Neutrophil (primary cell): ENCODE measurements around the gene NANOS3.

Experiments
- H3K27ac ChIP-seq: fragments of 200-600 bp; sonication (generic); 2 replicates; pipeline ENCODE4 v1.5.1; 2016; ENCODE audit warnings: mild to moderate bottlenecking, moderate library complexity
- H3K27me3 ChIP-seq: fragments of 200-600 bp; sonication (generic); 2 replicates; pipeline ENCODE4 v1.6.0; 2016; ENCODE audit warnings: mild to moderate bottlenecking
- H3K36me3 ChIP-seq: fragments of 200-600 bp; sonication (generic); 2 replicates; pipeline ENCODE4 v1.5.1; 2017
- H3K4me1 ChIP-seq, 2 experiments: fragments of 200-600 bp in 1 of 2; sonication (generic) in 1 of 2; 1 replicate in 1 of 2; 2 replicates in 1 of 2; pipeline versions ENCODE4 v1.5.1 to v1.6.1; 2013 to 2016; ENCODE audit warnings: low read depth in 1 of 2, low read length in 1 of 2, mild to moderate bottlenecking in 1 of 2, moderate library complexity in 1 of 2; ENCODE audit not compliant: control insufficient read depth in 1 of 2, insufficient read depth in 1 of 2
- H3K4me3 ChIP-seq, 2 experiments: fragments of 200-600 bp in 1 of 2; sonication (generic) in 1 of 2; 1 replicate in 1 of 2; 2 replicates in 1 of 2; pipeline ENCODE4 v1.5.1; 2013 to 2016; ENCODE audit warnings: low read depth in 1 of 2, low read length in 1 of 2, mild to moderate bottlenecking in 1 of 2, moderate library complexity in 1 of 2
- H3K9me3 ChIP-seq: fragments of 200-600 bp; sonication (generic); 2 replicates; pipeline ENCODE4 v1.5.1; 2016
- TF ChIP-seq, protein P1 (sequence below): fragments of 200-600 bp; sonication (generic); IDR thresholded peaks from 2 replicates; pipeline ENCODE4 v1.5.1; 2016; ENCODE audit warnings: antibody characterized with exemption

NANOS3 gene

DNA sequence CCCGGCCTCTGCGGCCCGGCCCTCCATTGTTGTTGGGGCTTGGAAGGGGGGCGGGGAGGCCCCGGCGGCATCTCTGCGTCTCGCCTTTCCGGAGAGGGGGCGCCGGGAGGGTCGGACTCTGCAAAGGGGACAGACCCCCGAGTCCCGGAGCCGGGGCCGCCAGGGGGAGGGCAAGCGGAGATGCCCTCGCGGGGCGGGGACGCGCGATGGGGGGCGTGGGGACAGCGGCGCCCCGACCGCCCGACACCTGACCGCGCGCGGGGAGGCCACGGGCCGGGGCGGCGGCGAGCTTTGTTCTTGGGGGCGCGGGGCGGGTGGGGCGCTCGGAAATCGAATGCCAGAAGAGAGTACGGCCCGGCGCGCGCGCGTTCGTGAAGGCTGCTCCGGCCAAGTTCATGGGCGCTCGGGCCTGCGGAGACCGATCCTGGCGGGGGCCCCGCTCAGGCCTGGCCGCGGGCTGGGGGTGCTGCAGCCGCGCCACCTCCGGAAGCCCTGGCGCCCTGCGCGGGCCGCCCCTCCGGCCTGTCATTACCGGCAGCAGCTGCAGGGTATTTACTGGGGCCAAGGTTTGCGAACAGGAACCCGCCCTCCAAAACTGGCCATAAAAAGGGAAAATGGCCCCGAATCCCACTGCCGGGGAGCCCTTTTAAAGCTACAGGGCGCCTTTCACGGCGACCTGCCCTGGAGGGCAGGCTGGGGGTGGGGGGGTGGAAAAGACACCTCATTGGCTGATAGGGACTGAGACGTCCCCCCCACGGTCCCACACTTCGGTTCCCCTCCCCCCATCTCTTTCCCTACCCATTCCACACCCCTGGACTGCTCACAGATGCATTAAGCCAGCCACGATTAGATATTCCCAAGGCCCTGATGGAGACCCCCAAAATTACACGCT lies 11.1 kb upstream of the NANOS3 start:
- H3K27ac ChIP-seq: no peak overlapping the region
- no peaks in the 10 kb centered on the region for H3K36me3 ChIP-seq
- TF ChIP-seq, protein P1, sequence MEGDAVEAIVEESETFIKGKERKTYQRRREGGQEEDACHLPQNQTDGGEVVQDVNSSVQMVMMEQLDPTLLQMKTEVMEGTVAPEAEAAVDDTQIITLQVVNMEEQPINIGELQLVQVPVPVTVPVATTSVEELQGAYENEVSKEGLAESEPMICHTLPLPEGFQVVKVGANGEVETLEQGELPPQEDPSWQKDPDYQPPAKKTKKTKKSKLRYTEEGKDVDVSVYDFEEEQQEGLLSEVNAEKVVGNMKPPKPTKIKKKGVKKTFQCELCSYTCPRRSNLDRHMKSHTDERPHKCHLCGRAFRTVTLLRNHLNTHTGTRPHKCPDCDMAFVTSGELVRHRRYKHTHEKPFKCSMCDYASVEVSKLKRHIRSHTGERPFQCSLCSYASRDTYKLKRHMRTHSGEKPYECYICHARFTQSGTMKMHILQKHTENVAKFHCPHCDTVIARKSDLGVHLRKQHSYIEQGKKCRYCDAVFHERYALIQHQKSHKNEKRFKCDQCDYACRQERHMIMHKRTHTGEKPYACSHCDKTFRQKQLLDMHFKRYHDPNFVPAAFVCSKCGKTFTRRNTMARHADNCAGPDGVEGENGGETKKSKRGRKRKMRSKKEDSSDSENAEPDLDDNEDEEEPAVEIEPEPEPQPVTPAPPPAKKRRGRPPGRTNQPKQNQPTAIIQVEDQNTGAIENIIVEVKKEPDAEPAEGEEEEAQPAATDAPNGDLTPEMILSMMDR: no peak
- H3K4me3 ChIP-seq: peak overlapping the region in 1 of 2 experiments; percentile 44
- H3K27me3 ChIP-seq: peaks cover 57% of the 10 kb centered on the region
- H3K9me3 ChIP-seq: no peaks in the 10 kb centered on the region
- peaks cover 20 to 26% of the 10 kb centered on the region in 2 experiments for H3K4me1 ChIP-seq

DNA sequence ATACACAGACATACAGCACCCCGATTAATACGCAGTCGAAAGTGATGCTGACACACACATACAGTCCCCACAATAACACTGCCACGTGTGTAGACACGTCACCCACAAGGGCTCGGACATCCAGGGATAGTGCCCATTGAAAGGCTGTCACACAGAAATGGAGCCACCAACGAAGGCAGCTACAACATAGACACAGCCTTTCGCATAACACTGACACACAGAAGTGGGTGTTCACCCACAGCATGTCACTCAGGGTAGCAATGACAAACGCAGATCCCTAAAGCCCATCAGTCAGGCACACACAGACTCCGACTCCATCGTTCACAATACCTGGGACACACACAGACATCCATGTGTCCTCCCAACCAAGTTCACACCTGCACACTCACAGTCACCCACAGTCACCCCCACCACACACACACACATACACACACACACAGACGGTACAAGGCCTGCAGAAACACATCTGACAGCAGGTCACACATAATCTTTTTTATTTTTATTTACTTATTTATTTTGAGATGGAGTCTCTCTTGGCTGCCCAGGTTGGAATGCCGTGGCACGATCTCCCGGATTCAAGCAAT lies 10.4 kb upstream of the NANOS3 start:
- H3K36me3 ChIP-seq: no peaks in the 10 kb centered on the region
- H3K27ac ChIP-seq: no peak overlapping the region
- TF ChIP-seq, protein P1: no peak
- peaks cover 57% of the 10 kb centered on the region for H3K27me3 ChIP-seq
- H3K4me1 ChIP-seq: peaks cover 13 to 23% of the 10 kb centered on the region in 2 experiments
- H3K4me3 ChIP-seq: no peak overlapping the region
- H3K9me3 ChIP-seq: no peaks in the 10 kb centered on the region

DNA sequence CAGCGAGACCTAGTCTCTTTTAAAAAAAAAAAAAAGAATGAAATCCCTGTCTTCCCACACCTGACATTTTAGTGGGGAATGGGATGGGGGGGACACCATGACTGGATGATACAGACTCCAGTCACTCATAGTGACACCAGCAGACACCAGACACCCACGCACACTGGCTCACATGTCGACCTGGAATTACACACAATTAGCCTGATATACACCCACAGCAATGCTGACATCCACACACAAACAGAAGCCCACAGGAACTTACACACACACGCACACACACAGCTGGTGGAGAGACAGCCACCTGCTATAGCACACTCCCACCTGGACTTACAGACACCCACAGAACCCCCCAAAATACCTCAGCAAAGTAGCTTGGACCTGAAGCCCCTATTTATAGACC lies 8.3 kb upstream of the NANOS3 start:
- Histone ChIP-seq H3K4me3 (no peak overlapping the region), H3K4me1 (peaks cover 10 to 26% of the 10 kb centered on the region in 2 experiments), H3K27ac (no peak overlapping the region), H3K27me3 (peaks cover 64% of the 10 kb centered on the region), H3K36me3 (no peaks in the 10 kb centered on the region), H3K9me3 (no peaks in the 10 kb centered on the region)
- TF ChIP-seq, protein P1: no peak

DNA sequence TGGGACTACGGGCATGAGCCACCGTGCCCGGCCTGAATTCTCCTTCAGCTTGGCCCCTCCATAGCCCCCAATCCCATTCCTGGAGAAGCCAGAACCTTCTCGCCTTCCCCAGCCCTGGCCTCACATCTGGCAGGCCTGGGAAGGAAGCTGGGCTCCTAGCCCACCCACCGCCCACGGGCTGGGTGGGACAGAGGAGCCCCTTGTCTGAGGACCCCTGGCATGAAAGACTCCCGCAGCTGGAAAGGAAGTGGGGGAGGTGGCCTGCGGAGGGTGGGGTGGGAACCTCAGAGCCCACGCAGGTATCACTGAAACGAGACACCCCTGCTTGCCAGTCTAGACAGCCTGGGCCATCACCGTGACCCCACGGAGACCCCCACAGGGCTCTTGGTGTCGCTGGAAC lies 7.7 kb upstream of the NANOS3 start:
- Histone ChIP-seq H3K27me3 (peaks cover 64% of the 10 kb centered on the region), H3K27ac (no peak overlapping the region), H3K4me3 (no peak overlapping the region), H3K4me1 (peaks cover 10 to 26% of the 10 kb centered on the region in 2 experiments), H3K36me3 (no peaks in the 10 kb centered on the region), H3K9me3 (no peaks in the 10 kb centered on the region)
- TF ChIP-seq, protein P1: no peak

DNA sequence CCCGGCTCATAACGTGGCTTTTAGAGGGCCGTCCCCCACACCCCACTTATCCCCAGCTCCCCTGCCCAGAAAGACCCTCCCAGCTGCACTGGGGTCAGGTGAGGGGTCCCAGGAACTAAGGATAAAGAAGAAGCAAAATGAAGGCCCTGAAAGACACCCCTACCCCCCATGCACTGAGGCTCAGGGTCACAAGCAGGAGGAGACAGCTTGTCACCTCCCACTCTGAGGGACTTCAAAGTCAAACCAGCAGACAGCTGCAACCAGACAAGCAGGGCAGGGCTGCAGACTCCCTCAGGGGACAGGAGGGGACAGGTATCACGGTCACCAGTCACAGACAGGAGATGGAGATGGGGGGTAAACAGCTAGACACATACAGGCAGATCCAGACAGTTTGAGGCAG lies 6.1 kb upstream of the NANOS3 start:
- TF ChIP-seq, protein P1: no peak
- Histone ChIP-seq H3K9me3 (no peaks in the 10 kb centered on the region), H3K36me3 (no peaks in the 10 kb centered on the region), H3K4me3 (no peak overlapping the region), H3K27me3 (peaks cover 55% of the 10 kb centered on the region), H3K27ac (no peak overlapping the region), H3K4me1 (peaks cover 5 to 13% of the 10 kb centered on the region in 2 experiments)
